ENCODE data around the gene GRHL1. TPM values are rescaled to one million over a fixed set of nuclear protein-coding genes. Genes with fewer than 3 reads are reported as not detected.

The GRHL1 gene
- total and polyA plus RNA-seq, 2 of the 8 experiments (the other 6 are each of a cell fraction or from before 2014, with no cell fraction given) = 1.3 to 3.6 TPM

GRCh38 chr2:9910699-9911098 lies 40.8 kb upstream of the GRHL1 start (continued):
- TF ChIP-seq CHD7 (IDR thresholded peaks at IDR 0.05; ENCODE audit: insufficient replicate concordance, low read length) = no peak
- no peak for TF ChIP-seq CBX8 (IDR thresholded peaks at IDR 0.05; ENCODE audit: borderline replicate concordance, low read depth, low read length)
- no peak for TF ChIP-seq TAF7 (optimal IDR thresholded peaks at IDR 0.05; ENCODE audit: borderline replicate concordance, low read depth, low read length)
- no peak for TF ChIP-seq SRF (IDR thresholded peaks at IDR 0.05; ENCODE audit: low read depth, low read length)
- TF ChIP-seq TAF1 (IDR thresholded peaks at IDR 0.05; ENCODE audit: low read depth, low read length) = no peak
- no peak for TF ChIP-seq TBP (IDR thresholded peaks at IDR 0.05; ENCODE audit: low read depth, low read length)
- TF ChIP-seq RNF2 (IDR thresholded peaks at IDR 0.05; ENCODE audit: borderline replicate concordance, low read depth, low read length, missing control alignments, poor library complexity, severe bottlenecking) = no peak

Measured in H1 (cell line).